ENCODE measurements around the gene OPTC. TPM values are rescaled to one million over a fixed set of nuclear protein-coding genes. Genes with fewer than 3 reads are reported as not detected.
"Not testable (repeated sequence)": the region's sequence is repeated elsewhere in the genome, so short reads cannot be mapped to it uniquely, and the experiment has no call there.

The OPTC gene, protein sequence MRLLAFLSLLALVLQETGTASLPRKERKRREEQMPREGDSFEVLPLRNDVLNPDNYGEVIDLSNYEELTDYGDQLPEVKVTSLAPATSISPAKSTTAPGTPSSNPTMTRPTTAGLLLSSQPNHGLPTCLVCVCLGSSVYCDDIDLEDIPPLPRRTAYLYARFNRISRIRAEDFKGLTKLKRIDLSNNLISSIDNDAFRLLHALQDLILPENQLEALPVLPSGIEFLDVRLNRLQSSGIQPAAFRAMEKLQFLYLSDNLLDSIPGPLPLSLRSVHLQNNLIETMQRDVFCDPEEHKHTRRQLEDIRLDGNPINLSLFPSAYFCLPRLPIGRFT
- total RNA-seq = under 1 TPM; 0.26 to 0.42 TPM
- 0.53 TPM for polyA plus RNA-seq (2013, experiment 1 of 2)
- polyA plus RNA-seq (2013, experiment 2 of 2) = 0.54 TPM
- long read RNA-seq, experiment 1 = 0 reads
- long read RNA-seq, experiment 2 = 0 reads
- long read RNA-seq, experiment 3, partial matches to known transcripts = 0 of 1 reads
- long read RNA-seq, experiment 3, other reads (novel, unspliced or antisense) = 0 of 1 reads
- long read RNA-seq, experiment 4 = 0 reads

DNA sequence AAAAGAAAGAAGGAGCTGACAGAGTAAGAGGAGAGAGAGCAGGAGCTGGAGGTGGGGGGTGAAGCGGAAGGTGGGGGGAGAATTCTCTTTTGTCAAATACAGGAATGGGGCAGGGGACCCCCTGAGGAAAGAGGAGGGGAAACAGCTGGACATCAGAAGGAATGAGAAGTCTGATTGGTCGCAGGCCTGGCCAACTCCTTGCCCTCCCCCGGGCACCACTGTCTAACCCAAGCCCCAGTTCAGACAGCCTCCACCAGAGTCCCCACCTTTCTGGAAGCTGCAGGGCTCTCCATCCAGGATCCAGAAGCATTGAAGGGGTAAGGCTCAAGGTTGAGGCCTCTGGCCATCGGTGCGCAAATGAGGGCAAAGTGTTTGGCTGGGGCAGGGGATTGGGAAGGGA is at the start of gene OPTC:
Gene OPTC, plus strand, starts transcription at position 253 of the 400 bp plus-strand sequence. CDS start 1,853 bp downstream, outside the sequence.
- no peak within 1 kb of the TSS for H3K9ac ChIP-seq (ENCODE audit: extremely low read depth, low read length, poor library complexity, severe bottlenecking)
- WGBS, 2 experiments (ENCODE audit: insufficient coverage in 1 of 2, insufficient read length in 1 of 2) = 82% methylated on average over 5 of the region's 5 CpGs; no CpG with 5 or more reads in 1 of the 2 experiments
- Mint-ChIP-seq H3K4me3 (no peak within 1 kb of the TSS), H3K27ac (no peak within 1 kb of the TSS), H3K9me3 (no peaks in the 10 kb centered on the region), H3K4me1 (peaks cover 21% of the 10 kb centered on the region), H3K27me3 (ENCODE audit: insufficient read depth) (peaks cover 9% of the 10 kb centered on the region), H3K36me3 (ENCODE audit: low read depth) (no peaks in the 10 kb centered on the region)
- H3K36me3 ChIP-seq (ENCODE audit: control insufficient read depth, insufficient read depth, low read length) = no peaks in the 10 kb centered on the region
- no peak for DNase-seq
- no peak for TF ChIP-seq CTCF (conservative IDR thresholded peaks at IDR 0.05)
- H3K4me3 ChIP-seq (ENCODE audit: low read length) = no peak within 1 kb of the TSS
- no peak within 1 kb of the TSS for H3K27ac ChIP-seq (ENCODE audit: low read depth, low read length)
- H3K27me3 ChIP-seq (ENCODE audit: control insufficient read depth, insufficient read depth, low read length, poor library complexity, severe bottlenecking) = no peaks in the 10 kb centered on the region
- no peaks in the 10 kb centered on the region for H3K9me3 ChIP-seq (ENCODE audit: control insufficient read depth, low read length)
- no peaks in the 10 kb centered on the region for H3K4me1 ChIP-seq (ENCODE audit: control insufficient read depth, insufficient read depth, low read length)

DNA sequence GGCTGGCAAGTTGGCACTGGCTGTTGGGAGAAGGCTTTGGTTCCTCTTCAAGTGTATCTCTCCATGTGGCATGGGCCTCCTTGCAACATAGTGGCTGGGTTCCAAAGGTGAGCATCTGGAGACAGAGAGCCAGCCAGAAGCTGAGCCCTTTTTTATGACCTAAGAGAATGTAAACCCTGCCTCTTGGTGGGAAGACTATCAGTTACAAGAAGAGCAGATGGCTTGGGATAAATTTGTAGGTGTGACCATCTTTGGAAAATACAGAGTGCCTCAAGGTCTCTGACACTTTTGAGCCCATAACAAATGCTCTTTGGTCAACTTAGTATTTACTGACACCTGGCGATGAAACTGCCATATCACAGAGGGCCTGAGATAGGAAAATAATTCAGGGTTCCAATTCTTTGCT is 49.8 kb upstream of the OPTC start:
- 82 to 84% methylated on average over 1 of the region's 1 CpG for WGBS, 2 experiments (ENCODE audit: insufficient coverage in 1 of 2, insufficient read length in 1 of 2)

GRCh38 chr1:203447151-203447550 is 46.8 kb upstream of the OPTC start:
- no peak overlapping the region for H3K27ac ChIP-seq (ENCODE audit: low read depth, low read length)
- no peak overlapping the region for H3K9ac ChIP-seq (ENCODE audit: extremely low read depth, low read length, poor library complexity, severe bottlenecking)
- WGBS, 2 experiments (ENCODE audit: insufficient coverage in 1 of 2, insufficient read length in 1 of 2) = 100% methylated on average over 2 of the region's 2 CpGs; no CpG with 5 or more reads in 1 of the 2 experiments
- H3K4me3 Mint-ChIP-seq = no peak overlapping the region
- H3K4me1 Mint-ChIP-seq = peaks cover 23% of the 10 kb centered on the region
- peaks cover 17% of the 10 kb centered on the region for H3K9me3 Mint-ChIP-seq
- H3K36me3 Mint-ChIP-seq (ENCODE audit: low read depth) = peaks cover 3% of the 10 kb centered on the region
- H3K4me1 ChIP-seq (ENCODE audit: control insufficient read depth, insufficient read depth, low read length) = no peaks in the 10 kb centered on the region
- no peak overlapping the region for H3K4me3 ChIP-seq (ENCODE audit: low read length)
- H3K27ac Mint-ChIP-seq = no peak overlapping the region
- DNase-seq = no peak
- H3K9me3 ChIP-seq (ENCODE audit: control insufficient read depth, low read length) = peaks cover 14% of the 10 kb centered on the region
- H3K27me3 Mint-ChIP-seq (ENCODE audit: insufficient read depth) = peaks cover 4% of the 10 kb centered on the region
- no peaks in the 10 kb centered on the region for H3K36me3 ChIP-seq (ENCODE audit: control insufficient read depth, insufficient read depth, low read length)
- TF ChIP-seq CTCF (conservative IDR thresholded peaks at IDR 0.05) = no peak
- H3K27me3 ChIP-seq (ENCODE audit: control insufficient read depth, insufficient read depth, low read length, poor library complexity, severe bottlenecking) = peaks cover 5% of the 10 kb centered on the region

More for the DNA sequence above, 49.8 kb upstream of the OPTC start:
- no peak for DNase-seq
- peak; percentile 22 for TF ChIP-seq CTCF (conservative IDR thresholded peaks at IDR 0.05)
- H3K36me3 ChIP-seq (ENCODE audit: control insufficient read depth, insufficient read depth, low read length) = no peaks in the 10 kb centered on the region
- H3K27me3 ChIP-seq (ENCODE audit: control insufficient read depth, insufficient read depth, low read length, poor library complexity, severe bottlenecking) = peaks cover 5% of the 10 kb centered on the region
- H3K9me3 ChIP-seq (ENCODE audit: control insufficient read depth, low read length) = peaks cover 14% of the 10 kb centered on the region
- H3K4me1 ChIP-seq (ENCODE audit: control insufficient read depth, insufficient read depth, low read length) = no peaks in the 10 kb centered on the region
- H3K36me3 Mint-ChIP-seq (ENCODE audit: low read depth) = peaks cover 3% of the 10 kb centered on the region
- H3K27ac ChIP-seq (ENCODE audit: low read depth, low read length) = no peak overlapping the region
- H3K4me3 ChIP-seq (ENCODE audit: low read length) = no peak overlapping the region
- no peak overlapping the region for H3K4me3 Mint-ChIP-seq
- no peak overlapping the region for H3K9ac ChIP-seq (ENCODE audit: extremely low read depth, low read length, poor library complexity, severe bottlenecking)
- H3K27ac Mint-ChIP-seq = no peak overlapping the region
- H3K4me1 Mint-ChIP-seq = peaks cover 19% of the 10 kb centered on the region
- H3K27me3 Mint-ChIP-seq (ENCODE audit: insufficient read depth) = peaks cover 4% of the 10 kb centered on the region
- H3K9me3 Mint-ChIP-seq = peaks cover 17% of the 10 kb centered on the region

DNA sequence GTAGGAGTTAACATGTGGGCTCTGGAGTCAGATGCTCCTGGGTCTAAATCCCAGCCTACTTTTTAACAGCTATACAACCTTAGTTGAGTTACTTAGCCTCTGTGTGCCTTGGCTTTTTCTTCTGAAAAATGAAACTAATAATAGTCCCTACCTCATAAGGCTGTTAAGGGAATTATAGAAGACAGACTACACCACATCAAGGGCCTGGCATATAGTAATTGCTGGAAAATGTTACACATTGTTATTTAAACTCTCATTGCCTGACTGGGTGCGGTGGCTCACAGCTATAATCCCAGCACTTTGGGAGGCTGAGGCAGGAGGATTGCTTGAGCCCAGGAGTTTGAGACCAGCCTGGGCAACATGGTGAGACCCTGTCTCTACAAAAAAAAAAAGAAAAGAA is 46.4 kb upstream of the OPTC start:
- not testable (repeated sequence) for H3K27ac Mint-ChIP-seq; H3K36me3 ChIP-seq (ENCODE audit: control insufficient read depth, insufficient read depth, low read length); DNase-seq; H3K27me3 ChIP-seq (ENCODE audit: control insufficient read depth, insufficient read depth, low read length, poor library complexity, severe bottlenecking); H3K27ac ChIP-seq (ENCODE audit: low read depth, low read length); H3K4me3 ChIP-seq (ENCODE audit: low read length); H3K4me1 ChIP-seq (ENCODE audit: control insufficient read depth, insufficient read depth, low read length); H3K4me3 Mint-ChIP-seq; H3K9ac ChIP-seq (ENCODE audit: extremely low read depth, low read length, poor library complexity, severe bottlenecking); H3K27me3 Mint-ChIP-seq (ENCODE audit: insufficient read depth); H3K36me3 Mint-ChIP-seq (ENCODE audit: low read depth)
- WGBS, 2 experiments (ENCODE audit: insufficient coverage in 1 of 2, insufficient read length in 1 of 2) = 100% methylated on average over 1 of the region's 1 CpG; no CpG with 5 or more reads in 1 of the 2 experiments
- peaks cover 14% of the 10 kb centered on the region for H3K9me3 ChIP-seq (ENCODE audit: control insufficient read depth, low read length)
- Mint-ChIP-seq H3K9me3 (peaks cover 17% of the 10 kb centered on the region), H3K4me1 (peaks cover 23% of the 10 kb centered on the region)
